ENCODE measurements around the gene DRC3.
"Not testable (repeated sequence)": the region's sequence is repeated elsewhere in the genome, so short reads cannot be mapped to it uniquely, and the experiment has no call there.

Gene DRC3

DNA sequence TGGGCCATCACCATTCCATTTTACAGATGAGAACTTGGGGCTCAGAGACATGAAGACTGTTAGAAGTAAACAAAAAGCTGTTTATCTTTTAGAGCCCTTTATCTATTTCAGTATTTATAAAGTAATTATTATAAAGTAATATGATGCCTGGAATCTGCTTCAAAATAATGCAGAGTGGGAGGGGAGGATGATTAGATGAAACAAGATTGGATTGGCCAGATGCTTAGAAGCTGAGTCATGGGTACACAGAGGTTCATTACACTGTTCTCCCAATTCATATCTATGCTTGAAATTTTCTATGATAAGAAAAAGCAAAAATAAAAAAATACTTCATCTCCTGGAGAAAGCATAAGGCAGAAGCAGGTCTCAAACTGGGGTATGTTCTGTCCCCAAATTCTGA, 29.8 kb upstream of the DRC3 start:
- DNase-seq (ENCODE audit: low read depth), result no peak

DNA sequence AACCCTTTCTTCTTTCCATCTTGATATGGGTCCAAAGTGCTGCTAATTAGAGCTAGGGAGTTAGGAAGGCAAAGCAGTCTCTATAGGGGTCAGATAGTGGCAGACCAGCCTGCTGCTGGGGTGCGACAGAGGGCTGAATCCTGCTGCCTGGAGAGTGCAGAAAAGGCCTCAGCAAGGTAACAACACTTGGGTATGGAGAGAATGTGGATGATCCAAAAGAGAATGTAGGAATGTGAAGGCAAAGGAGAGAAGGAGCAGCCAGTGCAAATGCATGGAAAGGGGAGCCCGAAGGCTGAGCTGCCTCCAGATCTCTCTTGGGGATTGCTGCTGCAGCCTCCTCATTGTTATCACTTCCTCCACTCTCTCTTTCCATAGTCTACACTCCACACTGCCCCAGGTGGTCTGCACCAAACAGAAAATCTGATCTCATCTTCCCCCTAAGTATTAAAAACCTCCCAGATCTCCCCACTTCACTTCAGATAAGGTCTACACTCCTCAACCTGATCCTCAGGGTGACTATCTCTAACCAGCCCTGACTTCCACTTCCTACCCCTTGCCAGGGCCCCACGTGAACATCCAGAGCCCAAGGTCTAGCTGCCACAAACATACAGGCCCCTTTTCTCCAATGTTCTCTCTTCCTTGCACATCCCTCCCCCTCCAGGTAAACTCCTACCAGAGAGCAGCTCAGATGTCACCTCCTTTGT, 29.2 kb upstream of the DRC3 start:
- no peak for DNase-seq (ENCODE audit: low read depth)

DNA sequence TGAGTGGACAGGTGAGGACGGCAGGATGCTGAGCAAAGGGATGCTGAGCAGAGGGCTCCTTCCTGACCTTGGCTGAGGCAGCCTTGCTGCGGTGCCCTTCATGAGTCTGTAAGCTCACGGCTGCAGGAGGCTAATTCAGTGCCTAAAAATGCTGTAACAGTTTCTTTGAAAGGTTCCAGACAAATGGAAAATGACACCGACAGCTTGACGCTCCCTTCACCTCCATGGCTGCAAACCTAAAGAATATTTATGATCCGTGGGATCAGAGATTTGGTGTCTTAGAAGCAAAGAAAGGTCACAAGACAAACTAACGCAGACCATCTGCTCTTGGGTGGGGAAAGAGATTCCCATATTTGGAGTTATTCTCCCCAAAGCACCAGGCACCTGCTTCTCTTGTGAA, 28.4 kb upstream of the DRC3 start:
- no peak for DNase-seq (ENCODE audit: low read depth)

DNA sequence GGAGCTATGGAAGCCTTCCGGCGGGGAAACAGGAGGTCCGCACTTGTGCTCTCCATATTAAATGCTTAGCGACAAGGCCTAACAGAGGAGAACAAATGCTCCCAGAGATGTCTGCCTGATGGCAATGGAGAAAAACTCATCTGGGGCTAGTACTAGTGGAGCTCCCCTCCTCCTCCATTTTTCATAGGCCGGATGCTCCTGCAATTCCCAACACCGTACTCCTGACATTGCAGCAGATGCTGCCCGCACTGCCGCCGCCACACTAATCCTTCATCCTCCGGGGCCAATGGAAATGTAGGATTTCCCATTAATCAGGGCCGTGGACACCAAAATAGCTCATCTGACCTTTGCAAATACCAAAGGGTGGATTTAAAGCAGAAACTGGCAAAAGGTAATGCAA, 27.9 kb upstream of the DRC3 start:
- DNase-seq (ENCODE audit: low read depth), result no peak

- DNase-seq (ENCODE audit: low read depth), result no peak
Measured at GRCh38 chr17:17946093-17946492, 26.6 kb upstream of the DRC3 start.

GRCh38 chr17:17947309-17947708, 25.4 kb upstream of the DRC3 start:
- DNase-seq (ENCODE audit: low read depth), result no peak

- DNase-seq (ENCODE audit: low read depth), result no peak
Measured at GRCh38 chr17:17947966-17948365, 24.7 kb upstream of the DRC3 start.

DNA sequence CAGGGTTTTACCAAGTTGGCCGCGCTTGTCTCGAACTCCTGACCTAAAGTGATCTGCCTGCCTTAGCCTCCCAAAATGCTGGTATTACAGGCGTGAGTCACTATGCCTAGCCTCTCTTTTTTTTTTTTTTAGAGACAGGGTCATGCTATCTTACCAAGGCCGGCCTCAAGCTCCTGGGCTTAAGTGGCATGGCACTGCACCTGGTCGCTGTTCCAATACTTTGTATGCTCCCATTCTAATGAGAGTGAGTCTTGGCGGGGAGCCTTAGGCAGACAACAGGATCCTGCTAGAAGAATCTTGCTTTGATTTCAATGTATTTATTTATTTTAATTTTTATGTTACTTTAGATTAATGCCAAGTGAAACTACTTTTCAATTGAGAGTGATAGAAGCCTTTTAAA, 22.3 kb upstream of the DRC3 start:
- DNase-seq (ENCODE audit: low read depth), result no peak

DNA sequence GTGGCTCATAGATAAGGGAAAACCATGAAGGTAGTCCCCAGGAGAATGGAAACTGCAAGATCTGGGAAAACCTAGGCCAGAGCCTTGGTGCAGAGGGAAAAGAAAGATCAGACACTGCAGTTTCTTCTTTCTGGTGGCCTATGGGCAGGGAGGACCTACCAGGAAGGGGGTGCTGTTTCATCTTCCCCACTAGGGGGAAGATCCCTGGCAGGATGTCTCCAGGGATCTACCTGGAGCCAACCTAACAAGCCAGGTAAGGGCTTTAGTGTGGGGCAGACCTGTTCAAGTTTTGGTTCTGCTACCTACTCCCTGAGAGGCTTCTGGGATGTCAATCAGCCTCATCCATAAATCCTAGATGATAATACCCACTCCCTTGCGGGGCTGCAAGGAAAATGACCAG, 21.9 kb upstream of the DRC3 start:
- no peak for DNase-seq (ENCODE audit: low read depth)

GRCh38 chr17:17951524-17951923, 21.1 kb upstream of the DRC3 start:
- DNase-seq (ENCODE audit: low read depth), result no peak

GRCh38 chr17:17952691-17953090, 20.0 kb upstream of the DRC3 start:
- DNase-seq (ENCODE audit: low read depth), result no peak

DNA sequence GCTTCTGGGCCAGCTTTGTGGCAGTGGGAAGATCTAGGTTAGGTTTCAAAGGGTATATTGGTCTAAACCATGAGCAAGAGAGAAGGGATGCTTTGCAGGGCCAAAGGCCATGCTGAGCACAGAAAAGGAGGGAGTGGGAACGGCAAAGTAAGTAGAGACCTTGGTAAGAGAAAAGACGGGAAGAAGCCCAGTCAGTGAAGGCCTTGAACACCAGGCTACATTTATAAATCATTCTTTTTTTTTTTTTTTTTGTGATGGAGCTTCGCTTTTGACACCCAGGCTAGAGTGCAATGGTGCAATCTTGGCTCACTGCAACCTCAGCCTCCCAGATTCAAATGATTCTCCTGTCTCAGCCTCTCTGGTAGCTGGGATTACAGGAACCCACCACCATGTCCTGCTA, 18.6 kb upstream of the DRC3 start:
- DNase-seq (ENCODE audit: low read depth), result no peak

DNA sequence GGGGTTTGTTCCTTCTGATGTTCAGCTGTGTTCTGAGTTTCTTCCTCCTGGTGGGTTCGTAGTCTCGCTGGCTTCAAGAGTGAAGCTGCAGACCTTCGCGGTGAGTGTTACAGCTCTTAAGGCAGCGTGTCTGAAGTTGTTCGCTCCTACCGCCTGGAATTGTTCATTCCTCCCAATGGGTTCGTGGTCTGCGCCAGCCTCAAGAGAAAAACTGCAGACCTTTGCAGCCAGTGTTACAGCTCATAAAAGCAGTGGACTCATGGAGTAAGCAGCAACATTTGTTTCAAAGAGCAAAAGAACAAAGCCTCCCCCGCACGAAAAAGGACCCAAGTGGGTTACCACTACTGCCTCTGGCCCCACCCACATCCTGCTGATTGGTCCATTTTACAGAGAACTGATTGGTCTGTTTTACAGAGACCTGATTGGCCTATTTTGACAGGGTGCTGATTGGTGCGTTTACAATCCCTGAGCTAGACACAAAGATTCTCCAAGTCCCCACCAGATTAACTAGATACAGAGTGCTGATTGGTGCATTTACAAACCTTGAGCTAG, 16.8 kb upstream of the DRC3 start:
- not testable (repeated sequence) for DNase-seq (ENCODE audit: low read depth)

GRCh38 chr17:17957584-17957916, 15.1 kb upstream of the DRC3 start:
- DNase-seq (ENCODE audit: low read depth), result no peak

DNA sequence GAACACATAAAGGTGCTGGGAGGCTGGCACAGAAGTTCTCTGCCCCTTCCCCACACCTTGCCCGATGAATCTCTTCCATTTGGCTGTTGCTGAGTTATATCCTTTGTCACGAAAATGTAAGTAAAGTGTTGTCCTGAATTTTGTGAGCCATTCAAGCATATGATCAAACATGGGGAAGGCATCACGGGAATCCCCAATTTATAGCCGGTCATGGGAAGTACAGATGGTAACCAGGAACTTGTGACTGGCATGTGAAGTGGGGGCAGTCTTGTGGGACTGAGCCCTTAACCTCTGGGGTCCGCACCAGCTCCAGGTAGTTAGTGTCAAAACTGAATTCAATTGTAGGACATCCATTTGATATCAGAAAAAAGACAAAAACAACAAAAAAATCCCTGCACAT, 13.7 kb upstream of the DRC3 start:
- DNase-seq (ENCODE audit: low read depth), result no peak

DNA sequence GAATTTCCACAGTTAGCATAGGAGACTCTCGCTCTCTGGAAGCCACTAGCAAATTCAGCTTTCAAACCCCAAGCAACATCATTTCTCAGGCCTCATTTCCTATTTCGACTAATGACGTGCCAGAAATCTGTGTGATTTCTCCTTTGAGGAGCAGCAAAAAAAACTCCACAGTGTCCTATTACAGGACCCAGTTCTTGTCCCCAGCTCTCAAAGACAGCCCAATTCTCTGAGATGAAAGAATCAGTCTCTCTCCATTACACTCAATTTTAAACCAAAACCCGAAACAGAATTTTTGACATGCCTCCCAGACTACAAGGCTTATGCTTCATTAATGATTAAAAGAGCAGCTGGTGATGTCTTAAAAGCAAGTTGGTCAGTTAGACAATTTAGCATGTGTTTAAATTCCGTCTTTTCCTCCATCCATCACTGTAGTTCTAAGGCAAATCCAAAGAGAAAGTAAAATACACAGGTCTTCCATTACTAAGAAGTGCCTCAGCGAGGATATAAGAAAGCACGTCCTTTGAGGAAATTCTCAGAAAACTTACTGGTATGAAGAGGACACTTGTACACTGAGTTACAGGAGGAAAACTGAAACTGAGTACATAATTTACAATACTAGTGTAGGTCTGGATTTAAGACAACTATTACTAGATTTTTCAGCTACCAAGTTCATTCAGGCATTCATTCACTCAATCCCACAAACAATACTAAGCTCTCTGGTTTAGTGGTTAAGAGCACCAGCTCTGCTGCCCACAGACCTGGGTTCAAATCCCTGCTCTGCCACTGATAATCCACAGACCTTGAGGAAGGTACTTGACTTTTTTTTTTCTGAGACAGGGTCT, 12.9 kb upstream of the DRC3 start:
- no peak for DNase-seq (ENCODE audit: low read depth)

GRCh38 chr17:17960500-17961030, 12.1 kb upstream of the DRC3 start:
- no peak for DNase-seq (ENCODE audit: low read depth)

DNA sequence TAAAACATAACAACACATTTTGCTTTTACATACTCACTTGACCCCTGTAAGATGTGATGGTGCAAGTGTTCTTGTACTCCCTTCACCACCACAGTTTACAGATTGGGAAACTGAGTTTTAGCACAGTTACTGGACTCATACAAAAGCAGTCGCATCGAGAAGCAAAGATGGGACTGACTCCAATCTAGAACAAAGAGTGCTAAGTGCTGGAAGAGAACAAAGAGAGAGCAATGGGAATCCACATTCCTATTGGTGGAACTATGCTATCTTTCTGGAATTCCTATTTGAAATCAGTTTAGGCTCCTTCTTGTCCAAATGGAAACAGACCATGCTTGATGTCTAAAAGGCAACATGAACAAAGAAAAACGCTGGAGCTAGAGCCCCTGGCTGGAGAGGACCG, 9.6 kb upstream of the DRC3 start:
- no peak for DNase-seq (ENCODE audit: low read depth)

DNA sequence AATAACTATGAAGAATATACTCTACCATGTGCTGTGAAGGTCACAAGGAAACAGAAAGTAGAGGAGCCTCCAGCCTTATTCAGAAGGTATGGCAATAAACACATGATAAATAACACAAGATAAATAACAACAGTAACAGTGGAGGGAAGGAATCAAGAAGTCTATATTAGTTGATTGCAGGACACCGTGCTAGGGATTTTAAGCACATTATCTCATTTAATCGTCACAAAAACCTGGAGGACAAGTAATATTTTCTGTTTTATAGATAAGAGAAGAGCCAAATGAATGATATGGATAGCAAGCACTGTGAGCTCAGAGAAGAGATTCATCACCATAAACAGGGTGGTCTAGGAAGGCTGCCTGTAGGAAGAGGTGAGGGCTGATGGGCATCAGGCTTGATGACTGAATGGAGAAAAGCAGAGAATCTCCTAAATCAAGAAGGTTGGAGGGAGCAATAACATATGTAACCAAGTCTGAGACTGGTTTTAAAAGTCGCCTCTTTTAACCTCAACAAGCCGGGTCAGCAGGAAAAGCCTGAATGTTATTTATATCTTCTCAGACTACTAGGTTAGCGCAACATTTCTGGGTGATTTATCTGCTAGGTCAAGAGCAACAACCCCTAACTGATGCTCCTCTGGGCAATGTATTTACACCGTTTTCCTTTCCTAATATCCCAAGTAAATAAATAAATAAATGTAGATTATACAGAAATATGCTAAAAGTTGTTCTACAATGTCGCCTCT, 8.8 kb upstream of the DRC3 start:
- DNase-seq (ENCODE audit: low read depth), result no peak

- DNase-seq (ENCODE audit: low read depth), result no peak
Measured at GRCh38 chr17:17964710-17965109, 8.0 kb upstream of the DRC3 start.

- DNase-seq (ENCODE audit: low read depth), result no peak
Measured at GRCh38 chr17:17965152-17965721, 7.4 kb upstream of the DRC3 start.

- no peak for DNase-seq (ENCODE audit: low read depth)
Measured at GRCh38 chr17:17966399-17966798, 6.3 kb upstream of the DRC3 start.
